K562 (cell line): ENCODE measurements around the gene CEP131. TPM values are rescaled to one million over a fixed set of nuclear protein-coding genes. Genes with fewer than 3 reads are reported as not detected.
A peak's percentile ranks its signal among the peaks of the same experiment; 100 is the strongest.

ENCODE experiments used
- ATAC-seq: fragments of 200-7000 bp; cut with Tn5 transposase; 3 replicates; pipeline ENCODE4 v1.9.1; 2020; ENCODE audit warnings: moderate library complexity
- BruUV-seq: library from RNA; stranded (reverse); fragments of 400-500 nt; replicated peaks from 2 replicates; lab custom pipeline; 2021; lab: Mats Ljungman, UMichigan
- CTCF ChIA-PET: fragments of 300-600 bp; formaldehyde crosslinking; extraction: SDS; loops from one replicate; lab custom pipeline; 2021; ENCODE audit warnings: low intra/inter-chr PET ratio; lab: Yijun Ruan, JAX
- POLR2A ChIA-PET: fragments of 300-600, 350-650 bp; sonication (Branson Sonifier 250); formaldehyde crosslinking; extraction: SDS; loops from one replicate; lab custom pipeline; 2021; ENCODE audit warnings: antibody characterized with exemption, inconsistent platforms; lab: Yijun Ruan, JAX
- DNase-seq, 4 experiments: peaks; one replicate each; pipeline versions ENCODE4 v3.0.0 to v3.0.0-alpha.2; 2011 to 2018; ENCODE audit warnings: low spot score in 3 of 4, mixed read lengths in 3 of 4; ENCODE audit errors: extremely low read depth in 1 of 4
- FAIRE-seq: peaks from 2 replicates; lab custom pipeline; 2011; peaks lifted over from hg19 to GRCh38; lab: Jason Lieb, UNC
- H2AFZ ChIP-seq: 2 replicates; pipeline ENCODE4 v1.6.0; 2011; ENCODE audit warnings: low read depth, low read length, control low read depth, inconsistent platforms
- H3K27ac ChIP-seq: fragments of 200-600 bp; 3 replicates; pipeline ENCODE4 v1.8.0; 2011; ENCODE audit warnings: low read depth, mild to moderate bottlenecking, control low read depth, inconsistent platforms, low read length, moderate library complexity, mixed read lengths; ENCODE audit errors: extremely low read depth
- H3K27me3 ChIP-seq, 2 experiments: fragments of 300-600 bp in 1 of 2; 2 replicates in 1 of 2; 3 replicates in 1 of 2; pipeline versions ENCODE4 v1.6.0 to v1.8.0; 2011; ENCODE audit warnings: inconsistent platforms in 2 of 2, low read length in 2 of 2, mild to moderate bottlenecking in 1 of 2, mixed read lengths in 1 of 2, moderate library complexity in 1 of 2; ENCODE audit not compliant: control insufficient read depth in 2 of 2, insufficient read depth in 2 of 2
- H3K36me3 ChIP-seq: fragments of 300-600 bp; 3 replicates; pipeline ENCODE4 v1.8.0; 2011; ENCODE audit warnings: mild to moderate bottlenecking, low read length, inconsistent platforms; ENCODE audit not compliant: control insufficient read depth, insufficient read depth
- H3K4me1 ChIP-seq, 2 experiments: fragments of 200-600 bp in 1 of 2; replicated peaks in 1 of 2; 2 replicates in 1 of 2; 3 replicates in 1 of 2; pipeline versions ENCODE4 v1.5.1 to v1.8.0; 2011; ENCODE audit warnings: inconsistent platforms in 2 of 2, low read length in 2 of 2, mild to moderate bottlenecking in 1 of 2, mixed read lengths in 1 of 2, moderate library complexity in 1 of 2; ENCODE audit not compliant: control insufficient read depth in 2 of 2, insufficient read depth in 2 of 2
- H3K4me2 ChIP-seq: 2 replicates; pipeline ENCODE4 v1.6.1; 2011; ENCODE audit warnings: low read length, control low read depth, inconsistent platforms, mixed read lengths; ENCODE audit not compliant: insufficient read depth
- H3K4me3 ChIP-seq: fragments of 200-600 bp; sonication (generic), shearing (Covaris generic); 2 replicates; pipeline ENCODE4 v1.5.1; 2016; ENCODE audit warnings: control low read depth, inconsistent platforms
- H3K79me2 ChIP-seq: fragments of 200-600 bp; 3 replicates; pipeline ENCODE4 v1.8.0; 2011; ENCODE audit warnings: low read length, inconsistent platforms; ENCODE audit not compliant: control insufficient read depth, insufficient read depth
- H3K9ac ChIP-seq, 2 experiments: 2 replicates each; pipeline versions ENCODE4 v1.6.0 to v1.6.1; 2011; ENCODE audit warnings: low read depth in 2 of 2, low read length in 2 of 2, control low read depth in 1 of 2, inconsistent platforms in 1 of 2, mild to moderate bottlenecking in 1 of 2, mixed read lengths in 1 of 2; ENCODE audit not compliant: insufficient read depth in 1 of 2
- H3K9me1 ChIP-seq: one replicate; pipeline ENCODE4 v1.6.0; 2011; ENCODE audit warnings: inconsistent platforms, mild to moderate bottlenecking, low read length, moderate library complexity; ENCODE audit not compliant: control insufficient read depth, insufficient read depth
- H3K9me3 ChIP-seq: replicated peaks from 2 replicates; pipeline ENCODE4 v1.5.1; 2011; ENCODE audit warnings: low read depth, low read length, inconsistent platforms; ENCODE audit not compliant: control insufficient read depth, insufficient read depth
- H4K20me1 ChIP-seq: replicated peaks from 2 replicates; pipeline ENCODE4 v1.6.1; 2011; ENCODE audit warnings: low read length, inconsistent platforms, mixed read lengths; ENCODE audit not compliant: control insufficient read depth, insufficient read depth
- HLTF ChIP-seq: fragments of 450-650 bp; IDR thresholded peaks from 2 replicates; pipeline ENCODE4 v1.6.1; 2016
- MITF ChIP-seq: IDR thresholded peaks from 2 replicates; pipeline ENCODE4 v1.6.1; 2014; ENCODE audit warnings: antibody characterized with exemption
- NCOA1 ChIP-seq: fragments of 450-650 bp; IDR thresholded peaks from 2 replicates; pipeline ENCODE4 v1.6.1; 2016; ENCODE audit warnings: low read depth
- POLR2G ChIP-seq: fragments of 200-400 bp; formaldehyde crosslinking; IDR thresholded peaks from 2 replicates; pipeline ENCODE4 v1.6.1; 2017; ENCODE audit warnings: low read depth, mild to moderate bottlenecking, antibody characterized with exemption, low read length, moderate library complexity
- PPARD ChIP-seq: fragments of 250-450 bp; sonication (Bioruptor Pico); IDR thresholded peaks from 2 replicates; pipeline ENCODE4 v1.8.0; 2022; ENCODE audit warnings: inconsistent platforms, mild to moderate bottlenecking, moderate library complexity
- RAD51 ChIP-seq: fragments of 450-650 bp; IDR thresholded peaks from 2 replicates; pipeline ENCODE4 v1.7.1; 2016; ENCODE audit warnings: low read depth, mild to moderate bottlenecking, borderline replicate concordance
- SMC3 ChIP-seq: conservative IDR thresholded peaks from 2 replicates; pipeline ENCODE4 v1.6.1; 2011; ENCODE audit warnings: low read depth, low read length, improper control_type of control experiment; ENCODE audit not compliant: insufficient read depth
- ZC3H11A ChIP-seq: IDR thresholded peaks from 2 replicates; pipeline ENCODE4 v1.6.1; 2012; ENCODE audit warnings: low read depth, low read length, improper control_type of control experiment
- WGBS: fragments of 100-300 bp; shearing (Covaris generic); methylation state at CpG from one replicate; pipeline ENCODE4 v1.1.6; 2016; ENCODE audit warnings: low coverage, mixed read lengths; ENCODE audit not compliant: insufficient coverage; ENCODE audit errors: missing lambda C conversion rate; 5-methylcytosine and 5-hydroxymethylcytosine counted together
- in situ Hi-C: fragments of 300-500 bp; cut with MboI; formaldehyde crosslinking; loops from 4 replicates; pipeline ENCODE4 v1.15.0; 2018; ENCODE audit warnings: inconsistent platforms, mixed read lengths
- intact Hi-C: fragments of 100-400 bp; cut with micrococcal nuclease; formaldehyde crosslinking; loops from 2 replicates; pipeline ENCODE4 v1.14.2; 2022
- polyA plus RNA-seq, 8 experiments: library from polyadenylated mRNA; depleted of rRNA in 4 of 8; stranded (reverse) in 5 of 8; unstranded in 3 of 8; fragments of >200 nt; fragmentation: Nextera tagmentation in 2 of 8; fragmentation: Illumina TruSeq in 1 of 8; extraction: Ambion mirVana in 2 of 8; extraction: Trizol in 1 of 8; gene quantifications; 2 replicates each; pipeline versions ENCODE4 v1.2.1 to v1.2.3, GENCODE V29; 2011 to 2014; ENCODE audit warnings: inconsistent platforms in 1 of 8, missing spikeins in 1 of 8
- total RNA-seq, 7 experiments: library from RNA; depleted of rRNA in 6 of 7; stranded (reverse); fragments of >200 nt in 6 of 7; fragmentation: Illumina TruSeq in 2 of 7; extraction: Trizol in 2 of 7; gene quantifications; 2 replicates each; pipeline versions ENCODE4 v1.2.1 to v1.2.3, GENCODE V29; 2011 to 2021; ENCODE audit warnings: low replicate concordance in 1 of 7
- TF ChIP-seq, protein P1 (sequence below): sonication (generic); formaldehyde crosslinking; IDR thresholded peaks from 2 replicates; pipeline ENCODE4 v1.8.1; 2023; ENCODE audit warnings: mild to moderate bottlenecking, missing genetic modification reagents

Gene CEP131
- total and polyA plus RNA-seq, 9 of the 15 experiments (the other 6 are each of a cell fraction or from before 2014, with no cell fraction given) = 0.24 to 21.2 (median 2.3) TPM

GRCh38 chr17:81157848-81158687 lies 64.7 kb downstream of the CEP131 start:
- H3K9me1 ChIP-seq = no peaks in the 10 kb centered on the region
- POLR2A ChIA-PET = interaction anchor here (0.6 kb wide), 1 partner anchor 367 kb away, joined by 3 read pairs; no protein-coding TSS in a partner anchor
- CTCF ChIA-PET = interaction anchor here (0.7 kb wide), 1 partner anchor 96 kb away, joined by 3 read pairs; no protein-coding TSS in a partner anchor
- intact Hi-C loops = no loop called here
- no peak for ATAC-seq
- no peaks in the 10 kb centered on the region for H4K20me1 ChIP-seq
- peaks cover 4 to 58% of the 10 kb centered on the region in 2 experiments; a peak in 3 of 5 replicates for H3K4me1 ChIP-seq
- WGBS = 11% methylated on average over 37 of the region's 39 CpGs
- no peak overlapping the region for H3K27ac ChIP-seq
- H3K9ac ChIP-seq = peak overlapping the region in 1 of 2 experiments; percentile 50; a peak in 2 of 4 replicates
- H3K4me3 ChIP-seq = no peak overlapping the region
- no peaks in the 10 kb centered on the region for H3K36me3 ChIP-seq
- no peak for FAIRE-seq
- H3K4me2 ChIP-seq = no peak overlapping the region
- H3K79me2 ChIP-seq = no peaks in the 10 kb centered on the region
- TF ChIP-seq MITF (no peak), SMC3 (no peak), HLTF (no peak), POLR2G (no peak), ZC3H11A (no peak), PPARD (CRISPR knock-in tag) (no peak), RAD51 (no peak), NCOA1 (no peak)
- TF ChIP-seq, protein P1, sequence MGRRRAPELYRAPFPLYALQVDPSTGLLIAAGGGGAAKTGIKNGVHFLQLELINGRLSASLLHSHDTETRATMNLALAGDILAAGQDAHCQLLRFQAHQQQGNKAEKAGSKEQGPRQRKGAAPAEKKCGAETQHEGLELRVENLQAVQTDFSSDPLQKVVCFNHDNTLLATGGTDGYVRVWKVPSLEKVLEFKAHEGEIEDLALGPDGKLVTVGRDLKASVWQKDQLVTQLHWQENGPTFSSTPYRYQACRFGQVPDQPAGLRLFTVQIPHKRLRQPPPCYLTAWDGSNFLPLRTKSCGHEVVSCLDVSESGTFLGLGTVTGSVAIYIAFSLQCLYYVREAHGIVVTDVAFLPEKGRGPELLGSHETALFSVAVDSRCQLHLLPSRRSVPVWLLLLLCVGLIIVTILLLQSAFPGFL = no peak
- in situ Hi-C loops = no loop called here
- no TSS peak for BruUV-seq
- H3K27me3 ChIP-seq = peaks cover 36 to 84% of the 10 kb centered on the region in 2 experiments; a peak in 4 of 5 replicates
- no peak overlapping the region for H2AFZ ChIP-seq
- DNase-seq = no peak
- no peaks in the 10 kb centered on the region for H3K9me3 ChIP-seq
